GM23338 (cell line): ENCODE results near the gene OR52M1. TPM values are rescaled to one million over a fixed set of nuclear protein-coding genes. Genes with fewer than 3 reads are reported as not detected.

Experiments
- ATAC-seq: fragments of 200-7000 bp; cut with Tn5 transposase; 3 replicates; pipeline ENCODE4 v1.9.1; 2020
- DNase-seq: peaks from one replicate; pipeline ENCODE4 v3.0.0-alpha.2; 2015; ENCODE audit warnings: low spot score
- H2AFZ ChIP-seq: fragments of 200-600 bp; sonication (generic); 2 replicates; pipeline ENCODE4 v1.8.0; 2016; ENCODE audit warnings: antibody characterized with exemption, mild to moderate bottlenecking, moderate library complexity
- H3F3A ChIP-seq: fragments of 200-600 bp; sonication (generic); replicated peaks from 2 replicates; pipeline ENCODE4 v1.8.0; 2017; ENCODE audit warnings: antibody characterized with exemption, mixed run types, low read depth
- H3K27ac ChIP-seq: fragments of 200-600 bp; sonication (generic); 2 replicates; pipeline ENCODE4 v1.6.1; 2016; ENCODE audit warnings: low read depth
- H3K27me3 ChIP-seq: fragments of 200-600 bp; sonication (generic); 2 replicates; pipeline ENCODE4 v1.8.0; 2016; ENCODE audit warnings: mild to moderate bottlenecking, mixed run types, moderate library complexity; ENCODE audit not compliant: insufficient read depth
- H3K36me3 ChIP-seq: fragments of 200-600 bp; sonication (generic); 2 replicates; pipeline ENCODE4 v1.8.0; 2016; ENCODE audit warnings: mild to moderate bottlenecking; ENCODE audit not compliant: insufficient read depth
- H3K4me1 ChIP-seq: fragments of 200-600 bp; sonication (generic); 2 replicates; pipeline ENCODE4 v1.8.0; 2016; ENCODE audit warnings: mild to moderate bottlenecking, moderate library complexity; ENCODE audit not compliant: insufficient read depth
- H3K4me2 ChIP-seq: fragments of 200-600 bp; sonication (generic); 2 replicates; pipeline ENCODE4 v1.7.1; 2017; ENCODE audit warnings: mixed run types
- H3K4me3 ChIP-seq: fragments of 200-600 bp; sonication (generic); 2 replicates; pipeline ENCODE4 v1.6.1; 2016; ENCODE audit warnings: mixed run types
- H3K79me2 ChIP-seq: fragments of 200-600 bp; sonication (generic); replicated peaks from 2 replicates; pipeline ENCODE4 v1.8.0; 2017; ENCODE audit warnings: mild to moderate bottlenecking; ENCODE audit not compliant: insufficient read depth
- H3K9me2 ChIP-seq: fragments of 200-600 bp; sonication (generic); 2 replicates; pipeline ENCODE4 v1.8.0; 2017; ENCODE audit not compliant: insufficient read depth
- H4K20me1 ChIP-seq: fragments of 200-600 bp; sonication (generic); replicated peaks from 2 replicates; pipeline ENCODE4 v1.8.0; 2017; ENCODE audit warnings: mild to moderate bottlenecking; ENCODE audit not compliant: insufficient read depth
- H3K27ac Mint-ChIP-seq: 2 replicates; pipeline ENCODE4 v1.8.0; 2020; ENCODE audit warnings: inconsistent platforms, mild to moderate bottlenecking, moderate library complexity, mixed read lengths
- H3K27me3 Mint-ChIP-seq: 3 replicates; pipeline ENCODE4 v1.8.0; 2022; ENCODE audit warnings: low read depth, mild to moderate bottlenecking, moderate library complexity, mixed read lengths, inconsistent platforms; ENCODE audit not compliant: insufficient read depth, poor library complexity
- H3K36me3 Mint-ChIP-seq: 3 replicates; pipeline ENCODE4 v1.8.0; 2021; ENCODE audit warnings: low read depth, mild to moderate bottlenecking, inconsistent platforms, moderate library complexity, mixed read lengths
- H3K4me1 Mint-ChIP-seq: 3 replicates; pipeline ENCODE4 v1.8.0; 2020; ENCODE audit warnings: mild to moderate bottlenecking, inconsistent platforms, mixed read lengths
- H3K4me3 Mint-ChIP-seq: 3 replicates; pipeline ENCODE4 v1.8.0; 2021; ENCODE audit warnings: moderate library complexity, mild to moderate bottlenecking, inconsistent platforms, mixed read lengths
- H3K9me3 Mint-ChIP-seq: 3 replicates; pipeline ENCODE4 v1.8.0; 2020; ENCODE audit warnings: moderate library complexity, mild to moderate bottlenecking, inconsistent platforms, mixed read lengths
- CTCF ChIP-seq, 2 experiments: fragments of 200-600 bp in 1 of 2; sonication (generic) in 1 of 2; conservative IDR thresholded peaks; 2 replicates each; pipeline versions ENCODE4 v1.5.1 to v1.6.1; 2016 to 2017; ENCODE audit warnings: antibody characterized with exemption in 2 of 2, low read depth in 2 of 2, mild to moderate bottlenecking in 2 of 2, moderate library complexity in 1 of 2
- ETS1 ChIP-seq: IDR thresholded peaks from 2 replicates; pipeline ENCODE4 v1.6.1; 2016; ENCODE audit warnings: antibody characterized with exemption
- EZH2 ChIP-seq: fragments of 200-600 bp; sonication (generic); IDR thresholded peaks from one replicate; pipeline ENCODE4 v1.8.0; 2017; ENCODE audit warnings: antibody characterized with exemption, mild to moderate bottlenecking, low read depth; ENCODE audit not compliant: unreplicated experiment
- EZH2phosphoT487 ChIP-seq: fragments of 200-600 bp; sonication (generic); IDR thresholded peaks from one replicate; pipeline ENCODE4 v1.8.1; 2018; ENCODE audit warnings: antibody characterized with exemption; ENCODE audit not compliant: unreplicated experiment
- JUNB ChIP-seq: IDR thresholded peaks from one replicate; pipeline ENCODE4 v1.6.1; 2016; ENCODE audit warnings: antibody characterized with exemption; ENCODE audit not compliant: unreplicated experiment
- NANOG ChIP-seq: IDR thresholded peaks from 2 replicates; pipeline ENCODE4 v1.6.1; 2016; ENCODE audit warnings: antibody characterized with exemption, borderline replicate concordance
- ZNF114 ChIP-seq: fragments of 250-450 bp; sonication (Bioruptor Pico); IDR thresholded peaks from 2 replicates; pipeline ENCODE4 v1.5.0; 2020; ENCODE audit warnings: mild to moderate bottlenecking, moderate library complexity
- ZNF331 ChIP-seq: fragments of 250-450 bp; sonication (Bioruptor Pico); IDR thresholded peaks from 2 replicates; pipeline ENCODE4 v1.5.0; 2020; ENCODE audit warnings: low read depth, mild to moderate bottlenecking, moderate library complexity
- ZNF462 ChIP-seq: fragments of 250-450 bp; sonication (Bioruptor Pico); IDR thresholded peaks from 2 replicates; pipeline ENCODE4 v1.5.0; 2020; ENCODE audit warnings: mild to moderate bottlenecking, moderate library complexity
- polyA plus RNA-seq: library from polyadenylated mRNA; unstranded; fragments of >200 nt; fragmentation: Nextera tagmentation; extraction: Ambion mirVana; gene quantifications from 2 replicates; pipeline ENCODE4 v1.2.1, GENCODE V29; 2016
- total RNA-seq: library from RNA; depleted of rRNA; stranded (reverse); fragments of >200 nt; shearing (Covaris generic); gene quantifications from 2 replicates; pipeline ENCODE4 v1.2.3, GENCODE V29; 2014

OR52M1 gene
- total and polyA plus RNA-seq, 2 experiments from 2014 or later, result not detected

- no peaks in the 10 kb centered on the region for H3F3A ChIP-seq
- H3K27me3 ChIP-seq, result no peaks in the 10 kb centered on the region
- ATAC-seq (no peak), DNase-seq (no peak)
- peaks cover 19% of the 10 kb centered on the region; the same call in 2 of the 3 replicates for H3K9me3 Mint-ChIP-seq
- H3K36me3 ChIP-seq, result no peaks in the 10 kb centered on the region
- peaks cover 5% of the 10 kb centered on the region for H3K27me3 Mint-ChIP-seq
- no peak overlapping the region for H3K4me2 ChIP-seq
- no peaks in the 10 kb centered on the region for H4K20me1 ChIP-seq
- H3K4me1 ChIP-seq, result 0 out of 2 replicates have a peak, but pooled peaks cover 3% of the 10 kb centered on the region
- H3K4me3 Mint-ChIP-seq, result no peak overlapping the region
- peaks cover 4% of the 10 kb centered on the region; the same call in 1 of the 3 replicates for H3K36me3 Mint-ChIP-seq
- TF ChIP-seq ZNF462 (CRISPR knock-in tag), result no peak
- no peak for TF ChIP-seq ZNF114 (CRISPR knock-in tag)
- TF ChIP-seq EZH2, result no peak
- no peak for TF ChIP-seq CTCF (conservative IDR thresholded peaks at IDR 0.05; ENCODE audit: low read depth in 2 of 2)
- no peak for TF ChIP-seq ZNF331 (CRISPR knock-in tag)
- TF ChIP-seq EZH2phosphoT487, result no peak
- TF ChIP-seq JUNB, result no peak
- no peak for TF ChIP-seq ETS1
- TF ChIP-seq NANOG, result no peak
- H2AFZ ChIP-seq, result no peak overlapping the region; the same call in 1 of the 2 replicates
- H3K4me1 Mint-ChIP-seq, result peaks cover 18% of the 10 kb centered on the region; the same call in 2 of the 3 replicates
- H3K27ac ChIP-seq, result no peak overlapping the region
- no peaks in the 10 kb centered on the region for H3K79me2 ChIP-seq
- no peak overlapping the region for H3K4me3 ChIP-seq
- peaks cover 17% of the 10 kb centered on the region for H3K9me2 ChIP-seq
- no peak overlapping the region for H3K27ac Mint-ChIP-seq
Observed at GRCh38 chr11:4560467-4560866, 15.5 kb downstream of the OR52M1 start.
